ENCODE data around the gene EFNB2. TPM values are rescaled to one million over a fixed set of nuclear protein-coding genes. Genes with fewer than 3 reads are reported as not detected.

The EFNB2 gene
- total RNA-seq, 4 donors from 2014 or later: 10.0 to 20.2 (median 17.5) TPM

- Histone ChIP-seq H3K36me3 (no peaks in the 10 kb centered on the region), H3K4me1 (peaks cover 8 to 40% (median 25%) of the 10 kb centered on the region in 4 donors), H3K27me3 (no peaks in the 10 kb centered on the region), H3K27ac (replicated peaks in 1 of 4) (no peak overlapping the region), H3K9me3 (no peaks in the 10 kb centered on the region), H3K4me3 (no peak overlapping the region)
- intact Hi-C loops (cut with DNase I): no loop called here
- DNase-seq (ENCODE audit: extremely low spot score): no peak
- 88% methylated on average over 1 of the region's 3 CpGs for WGBS
- no peak for TF ChIP-seq POLR2AphosphoS5 (IDR thresholded peaks at IDR 0.05)
- no peak for TF ChIP-seq POLR2A (IDR thresholded peaks at IDR 0.05; ENCODE audit: low read depth)
- TF ChIP-seq CTCF (IDR thresholded peaks at IDR 0.05): no peak
Observed at GRCh38 chr13:106525865-106526264, 9.6 kb downstream of the EFNB2 start.

GRCh38 chr13:106524108-106524507, 11.4 kb downstream of the EFNB2 start:
- TF ChIP-seq POLR2A (IDR thresholded peaks at IDR 0.05; ENCODE audit: low read depth) (no peak), EP300 (IDR thresholded peaks at IDR 0.05) (no peak), CTCF (IDR thresholded peaks at IDR 0.05) (no peak), POLR2AphosphoS5 (IDR thresholded peaks at IDR 0.05) (no peak)
- WGBS: 91% methylated on average over 2 of the region's 2 CpGs
- intact Hi-C loops (cut with DNase I): no loop called here
- H3K4me3 ChIP-seq: no peak overlapping the region
- DNase-seq (ENCODE audit: extremely low spot score): no peak
- peaks cover 8 to 34% (median 30%) of the 10 kb centered on the region in 4 donors for H3K4me1 ChIP-seq
- no peaks in the 10 kb centered on the region for H3K36me3 ChIP-seq
- no peaks in the 10 kb centered on the region for H3K27me3 ChIP-seq
- no peak overlapping the region for H3K27ac ChIP-seq (replicated peaks in 1 of 4)
- no peaks in the 10 kb centered on the region for H3K9me3 ChIP-seq

- no peak for DNase-seq (ENCODE audit: extremely low spot score)
- Histone ChIP-seq H3K27me3 (no peaks in the 10 kb centered on the region), H3K36me3 (no peaks in the 10 kb centered on the region), H3K4me1 (peaks cover 8 to 34% (median 32%) of the 10 kb centered on the region in 4 donors), H3K4me3 (no peak overlapping the region), H3K9me3 (no peaks in the 10 kb centered on the region), H3K27ac (replicated peaks in 1 of 4) (no peak overlapping the region)
- 64% methylated on average over 3 of the region's 3 CpGs for WGBS
- intact Hi-C loops (cut with DNase I): no loop called here
- TF ChIP-seq EP300 (IDR thresholded peaks at IDR 0.05): no peak
- no peak for TF ChIP-seq POLR2A (IDR thresholded peaks at IDR 0.05; ENCODE audit: low read depth)
- TF ChIP-seq CTCF (IDR thresholded peaks at IDR 0.05): no peak
- no peak for TF ChIP-seq POLR2AphosphoS5 (IDR thresholded peaks at IDR 0.05)
Observed at GRCh38 chr13:106523576-106523975, 11.9 kb downstream of the EFNB2 start.

- Histone ChIP-seq H3K36me3 (no peaks in the 10 kb centered on the region), H3K4me1 (peaks cover 3 to 38% (median 31%) of the 10 kb centered on the region in 4 donors), H3K9me3 (no peaks in the 10 kb centered on the region), H3K27me3 (no peaks in the 10 kb centered on the region), H3K4me3 (no peak overlapping the region), H3K27ac (replicated peaks in 1 of 4) (no peak overlapping the region)
- 73% methylated on average over 7 of the region's 7 CpGs for WGBS
- DNase-seq (ENCODE audit: extremely low spot score): no peak
- TF ChIP-seq CTCF (IDR thresholded peaks at IDR 0.05) (no peak), EP300 (IDR thresholded peaks at IDR 0.05) (no peak), POLR2A (IDR thresholded peaks at IDR 0.05; ENCODE audit: low read depth) (no peak), POLR2AphosphoS5 (IDR thresholded peaks at IDR 0.05) (no peak)
- intact Hi-C loops (cut with DNase I): no loop called here
Observed at GRCh38 chr13:106522898-106523525, 12.4 kb downstream of the EFNB2 start.

Data from esophagus muscularis mucosa (tissue), 4 donors.